HG03139 (cell line): Measurements from ENCODE around the gene GJE1.
A peak's percentile ranks its signal among the peaks of the same experiment; 100 is the strongest.
"Not testable (repeated sequence)": the region's sequence is repeated elsewhere in the genome, so short reads cannot be mapped to it uniquely, and the experiment has no call there.

Experiments
- ATAC-seq: cut with Tn5 transposase; IDR thresholded peaks from one replicate; pipeline ENCODE4 v1.9.1; 2021; ENCODE audit not compliant: unreplicated experiment

The GJE1 gene

GRCh38 chr6:142132625-142133024 lies at the start of gene GJE1:
Gene GJE1, plus strand, starts transcription at chr6:142132925. Its CDS starts 234 bp downstream, at chr6:142133159.
- ATAC-seq: no peak

- no peak for ATAC-seq
These were observed 44.5 kb upstream of the GJE1 start for GRCh38 chr6:142087950-142088857.

- no peak for ATAC-seq
These were observed 43.9 kb upstream of the GJE1 start for GRCh38 chr6:142088858-142089216.

GRCh38 chr6:142104820-142105219 lies 27.9 kb upstream of the GJE1 start:
- not testable (repeated sequence) for ATAC-seq

- not testable (repeated sequence) for ATAC-seq
These were observed 21.9 kb upstream of the GJE1 start for GRCh38 chr6:142110820-142111219.

- ATAC-seq: no peak
These were observed 20.2 kb upstream of the GJE1 start for GRCh38 chr6:142112451-142113061.

- no peak for ATAC-seq
These were observed 15.4 kb upstream of the GJE1 start for GRCh38 chr6:142117366-142117765.

- no peak for ATAC-seq
These were observed 14.4 kb upstream of the GJE1 start for GRCh38 chr6:142118328-142118727.

GRCh38 chr6:142118925-142119324 lies 13.8 kb upstream of the GJE1 start:
- no peak for ATAC-seq

GRCh38 chr6:142121342-142121741 lies 11.4 kb upstream of the GJE1 start:
- ATAC-seq: no peak

GRCh38 chr6:142130814-142131213 lies 1.9 kb upstream of the GJE1 start:
- ATAC-seq: no peak

GRCh38 chr6:142138876-142139275 lies 6.2 kb downstream of the GJE1 start:
- no peak for ATAC-seq

GRCh38 chr6:142141531-142141930 lies 8.8 kb downstream of the GJE1 start:
- not testable (repeated sequence) for ATAC-seq

GRCh38 chr6:142146828-142147662 lies 14.3 kb downstream of the GJE1 start, which contains the start of the genes NMBR and VTA1:
Gene NMBR, minus strand, starts transcription at chr6:142147122. Its CDS starts 58,464 bp downstream, at chr6:142088658.
Gene VTA1, plus strand, starts transcription at chr6:142147263. Its CDS starts 25 bp downstream, at chr6:142147288.
- peak; percentile 100 for ATAC-seq

- ATAC-seq: no peak
These were observed 20.0 kb downstream of the GJE1 start for GRCh38 chr6:142152746-142153145.

- no peak for ATAC-seq
These were observed 20.5 kb downstream of the GJE1 start for GRCh38 chr6:142153196-142153595.

GRCh38 chr6:142154336-142154735 lies 21.6 kb downstream of the GJE1 start:
- ATAC-seq: no peak

- no peak for ATAC-seq
These were observed 22.4 kb downstream of the GJE1 start for GRCh38 chr6:142155091-142155490.

GRCh38 chr6:142155895-142156757 lies 23.4 kb downstream of the GJE1 start:
- ATAC-seq: peak; percentile 57

- ATAC-seq: not testable (repeated sequence)
These were observed 24.0 kb downstream of the GJE1 start for GRCh38 chr6:142156758-142157068.
